Pons (tissue), 1 donor: ENCODE results near the gene YIPF2.
"Not testable (repeated sequence)": the region's sequence is repeated elsewhere in the genome, so short reads cannot be mapped to it uniquely, and the experiment has no call there.

Experiments used
- DNase-seq: peaks from one replicate; pipeline ENCODE4 v3.0.0-alpha.2; 2016; ENCODE audit warnings: low spot score

The YIPF2 gene

DNA sequence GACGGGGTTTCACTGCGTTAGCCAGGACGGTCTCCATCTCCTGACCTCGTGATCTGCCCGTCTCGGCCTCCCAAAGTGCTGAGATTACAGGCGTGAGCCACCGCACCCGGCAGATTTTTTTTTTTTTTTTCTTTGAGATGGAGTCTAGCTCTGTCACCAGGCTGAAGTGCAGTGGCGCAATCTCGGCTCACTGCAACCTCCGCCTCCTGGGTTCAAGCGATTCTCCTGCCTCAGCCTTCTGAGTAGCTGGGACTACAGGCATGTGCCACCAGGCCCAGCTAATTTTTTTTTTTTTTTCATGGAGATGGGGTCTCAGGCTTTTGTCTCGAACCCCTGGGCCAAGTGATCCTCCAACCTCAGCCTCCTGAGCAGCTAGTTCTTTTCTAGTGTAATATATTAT, 13.2 kb upstream of the YIPF2 start:
- DNase-seq, result not testable (repeated sequence)

DNA sequence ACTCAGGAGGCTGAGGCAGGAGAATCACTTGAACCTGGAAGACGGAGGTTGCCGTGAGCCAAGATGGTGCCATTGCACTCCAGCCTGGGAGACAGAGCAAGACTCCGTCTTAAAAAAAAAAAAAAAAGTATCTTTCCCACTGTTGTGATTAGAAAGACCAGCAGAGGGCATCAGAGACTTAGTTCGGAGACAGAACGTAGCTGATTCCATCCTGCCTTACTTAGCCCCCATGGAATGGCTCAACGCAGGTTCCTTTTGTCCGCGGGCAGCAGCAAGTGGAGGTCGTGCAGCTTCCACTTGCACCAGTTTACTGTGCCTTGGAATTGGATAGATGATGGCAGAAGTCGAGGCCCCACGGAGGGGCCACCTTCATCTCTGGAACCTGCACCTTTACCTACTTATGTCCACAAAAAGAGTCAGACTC, 8.2 kb upstream of the YIPF2 start:
- DNase-seq, result peak; percentile 73

DNA sequence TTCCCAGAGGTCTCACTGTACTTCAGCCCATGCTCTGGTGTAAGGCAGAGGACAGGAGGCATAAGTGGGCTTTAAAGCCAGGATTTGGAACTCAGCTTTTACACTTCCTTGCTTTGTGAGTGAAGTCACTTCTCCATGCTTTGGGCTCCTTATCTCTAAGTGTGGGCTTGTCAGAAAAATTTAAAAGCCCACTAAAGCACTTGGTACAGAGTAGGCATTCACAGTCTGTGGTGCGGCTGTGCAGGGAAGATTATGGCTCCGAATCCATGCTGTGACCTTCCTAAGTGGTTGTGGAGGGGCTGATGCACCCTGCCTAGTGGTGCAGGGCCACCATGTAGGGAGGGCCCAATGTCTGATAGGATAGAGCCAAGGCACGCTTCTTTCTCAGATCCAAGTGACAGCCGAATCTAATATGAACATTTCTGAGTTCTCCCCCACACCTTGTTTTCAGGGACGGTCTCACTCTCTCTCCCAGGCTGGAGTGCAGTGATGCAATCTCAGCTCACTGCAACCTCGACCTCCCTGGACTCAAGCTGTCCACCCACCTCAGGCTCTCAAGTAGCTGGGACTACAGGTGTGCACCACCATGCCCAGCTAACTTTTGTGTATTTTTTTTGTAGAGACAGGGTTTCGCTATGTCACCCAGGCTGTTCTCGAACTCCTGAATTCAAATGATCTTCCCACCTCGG, 7.1 kb upstream of the YIPF2 start:
- DNase-seq, result no peak

DNA sequence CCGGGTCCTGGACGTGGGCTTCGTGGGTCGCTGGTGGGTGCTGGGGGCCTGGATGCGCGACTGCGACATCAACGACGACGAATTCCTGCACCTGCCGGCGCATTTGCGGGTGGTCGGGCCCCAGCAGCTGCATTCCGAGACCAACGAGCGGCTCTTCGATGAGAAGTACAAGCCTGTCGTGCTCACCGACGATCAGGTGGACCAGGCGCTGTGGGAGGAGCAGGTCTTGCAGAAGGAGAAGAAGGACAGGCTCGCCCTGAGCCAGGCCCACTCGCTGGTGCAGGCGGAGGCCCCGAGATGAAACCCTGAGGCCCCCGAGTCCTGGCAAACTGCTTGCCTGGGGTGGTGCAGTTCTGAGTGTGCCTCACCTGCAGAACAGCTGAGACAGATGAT, 959 bp upstream of the YIPF2 start:
- no peak for DNase-seq

DNA sequence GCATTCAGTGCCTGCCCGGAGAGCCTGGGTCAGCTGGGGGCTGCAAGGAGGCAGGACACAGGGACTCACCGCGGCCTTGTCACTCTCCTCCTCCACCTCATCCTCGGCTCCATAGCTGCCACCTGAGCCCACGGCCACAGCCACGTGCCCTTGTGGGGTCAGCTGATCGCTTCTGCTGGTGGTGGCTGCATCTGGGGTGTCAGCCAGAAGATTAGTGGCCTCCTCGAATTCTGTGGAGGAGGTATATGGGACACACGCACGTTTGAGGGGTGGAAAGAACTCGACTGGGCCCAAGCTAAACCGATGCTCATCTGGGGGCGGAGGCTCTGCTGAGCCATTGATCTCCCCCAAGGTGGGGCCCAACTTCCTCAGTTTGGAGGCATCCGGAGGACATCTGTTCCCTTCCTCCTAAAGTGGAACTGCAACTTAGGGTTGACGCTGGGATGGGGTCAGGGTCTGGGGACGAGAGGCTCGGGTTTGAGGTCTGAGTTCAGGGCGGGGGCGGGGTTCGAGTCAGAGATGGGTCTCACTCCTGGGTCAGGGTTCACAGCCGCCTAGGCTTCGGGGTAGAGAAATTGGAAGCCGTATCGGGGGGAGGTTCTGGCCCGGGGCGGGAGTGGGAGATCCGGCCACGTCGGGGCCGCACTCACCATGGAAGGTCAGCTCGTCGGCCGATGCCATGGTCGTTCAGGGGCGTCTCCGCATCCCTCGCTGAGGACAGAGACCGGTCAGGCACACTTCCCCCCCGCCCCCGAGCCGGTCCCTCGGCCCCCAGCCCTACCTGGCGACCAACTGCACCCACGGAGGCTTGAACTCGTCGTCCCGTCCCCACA, 493 bp downstream of the YIPF2 start:
- no peak for DNase-seq

DNA sequence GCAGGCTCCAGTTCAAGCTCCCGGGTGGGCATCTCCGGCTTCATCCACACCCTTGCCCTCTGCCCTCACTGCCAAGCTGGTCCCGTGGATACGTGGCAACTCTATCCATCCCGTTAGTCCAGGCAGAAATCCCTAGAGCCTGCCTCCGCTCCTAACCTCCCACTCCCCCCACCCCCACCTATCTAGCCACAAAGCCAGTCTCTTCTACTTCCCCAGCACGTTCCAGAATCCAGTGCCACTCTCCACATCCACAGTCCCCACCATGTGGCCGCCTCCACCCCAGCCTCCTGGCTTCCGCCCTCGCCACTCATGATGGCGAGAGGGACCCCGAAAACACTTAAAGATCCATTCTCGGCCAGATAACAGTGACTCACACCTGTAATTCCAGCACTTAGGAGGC, 3.8 kb downstream of the YIPF2 start:
- DNase-seq, result no peak

DNA sequence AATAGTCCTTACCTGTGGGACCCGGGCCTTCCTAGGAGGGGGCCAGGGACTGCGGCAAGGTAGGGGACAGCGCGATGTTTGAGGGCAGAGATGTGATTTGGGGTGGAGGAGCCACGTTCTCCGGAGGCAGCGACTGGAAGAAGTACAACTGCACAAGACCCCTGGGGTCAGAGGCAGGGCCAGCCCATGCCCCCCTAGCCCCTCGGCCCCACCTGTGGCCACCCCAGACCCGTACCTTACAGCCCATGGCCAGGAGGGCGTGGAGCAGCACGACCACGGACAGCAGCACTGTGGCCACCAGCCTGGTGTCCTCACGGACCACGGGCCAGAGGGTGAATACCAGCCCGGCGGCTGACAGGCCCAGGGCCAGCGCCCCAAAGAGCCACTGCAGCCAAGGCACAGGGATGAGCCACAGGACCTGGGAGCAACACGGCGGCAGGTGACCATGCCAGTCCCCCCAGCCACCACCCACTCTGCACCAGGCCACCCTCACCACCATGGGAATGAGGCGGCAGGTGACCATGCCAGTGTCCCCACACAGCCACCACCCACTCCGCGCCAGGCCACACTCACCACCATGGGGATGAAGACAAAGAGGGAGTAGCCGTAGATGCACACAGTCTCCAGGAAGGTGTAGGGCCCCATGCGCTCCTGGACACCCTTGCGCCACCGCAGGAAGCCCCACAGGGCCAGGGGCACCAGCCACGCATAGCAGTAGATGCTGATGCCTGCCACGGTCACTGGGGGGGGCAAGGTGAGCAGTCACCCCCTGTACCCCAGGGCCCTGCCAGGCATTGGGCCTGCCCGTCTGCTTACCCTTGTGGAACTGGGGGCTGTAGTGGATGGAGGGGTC, 5.0 kb downstream of the YIPF2 start:
- no peak for DNase-seq

DNA sequence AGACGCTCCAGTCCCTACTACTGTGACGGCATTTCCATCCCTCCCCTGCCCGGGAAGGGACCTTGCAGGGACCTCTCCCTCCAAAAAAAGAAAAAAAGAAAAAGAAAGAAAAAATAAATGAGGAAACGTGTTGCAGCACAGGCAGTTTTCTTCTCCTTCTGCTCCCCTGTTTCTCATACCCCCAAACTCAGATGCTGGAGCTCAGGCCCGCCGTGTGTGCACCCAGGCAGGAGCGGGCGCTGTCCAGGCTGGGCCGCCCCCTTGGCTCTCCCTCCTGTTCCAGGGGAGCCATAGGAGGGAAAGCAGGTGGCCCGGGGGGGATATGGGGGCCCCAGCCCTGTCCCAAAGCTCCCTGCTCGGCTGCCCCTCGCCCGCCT, 5.8 kb downstream of the YIPF2 start:
- no peak for DNase-seq

DNA sequence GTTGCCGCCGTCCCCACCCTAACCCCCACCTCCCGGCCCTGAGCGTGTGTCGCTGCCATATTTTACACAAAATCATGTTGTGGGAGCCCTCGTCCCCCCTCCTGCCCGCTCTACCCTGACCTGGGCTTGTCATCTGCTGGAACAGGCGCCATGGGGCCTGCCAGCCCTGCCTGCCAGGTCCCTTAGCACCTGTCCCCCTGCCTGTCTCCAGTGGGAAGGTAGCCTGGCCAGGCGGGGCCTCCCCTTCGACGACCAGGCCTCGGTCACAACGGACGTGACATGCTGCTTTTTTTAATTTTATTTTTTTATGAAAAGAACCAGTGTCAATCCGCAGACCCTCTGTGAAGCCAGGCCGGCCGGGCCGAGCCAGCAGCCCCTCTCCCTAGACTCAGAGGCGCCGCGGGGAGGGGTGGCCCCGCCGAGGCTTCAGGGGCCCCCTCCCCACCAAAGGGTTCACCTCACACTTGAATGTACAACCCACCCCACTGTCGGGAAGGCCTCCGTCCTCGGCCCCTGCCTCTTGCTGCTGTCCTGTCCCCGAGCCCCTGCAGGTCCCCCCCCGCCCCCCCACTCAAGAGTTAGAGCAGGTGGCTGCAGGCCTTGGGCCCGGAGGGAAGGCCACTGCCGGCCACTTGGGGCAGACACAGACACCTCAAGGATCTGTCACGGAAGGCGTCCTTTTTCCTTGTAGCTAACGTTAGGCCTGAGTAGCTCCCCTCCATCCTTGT, 6.4 kb downstream of the YIPF2 start:
- DNase-seq, result no peak

DNA sequence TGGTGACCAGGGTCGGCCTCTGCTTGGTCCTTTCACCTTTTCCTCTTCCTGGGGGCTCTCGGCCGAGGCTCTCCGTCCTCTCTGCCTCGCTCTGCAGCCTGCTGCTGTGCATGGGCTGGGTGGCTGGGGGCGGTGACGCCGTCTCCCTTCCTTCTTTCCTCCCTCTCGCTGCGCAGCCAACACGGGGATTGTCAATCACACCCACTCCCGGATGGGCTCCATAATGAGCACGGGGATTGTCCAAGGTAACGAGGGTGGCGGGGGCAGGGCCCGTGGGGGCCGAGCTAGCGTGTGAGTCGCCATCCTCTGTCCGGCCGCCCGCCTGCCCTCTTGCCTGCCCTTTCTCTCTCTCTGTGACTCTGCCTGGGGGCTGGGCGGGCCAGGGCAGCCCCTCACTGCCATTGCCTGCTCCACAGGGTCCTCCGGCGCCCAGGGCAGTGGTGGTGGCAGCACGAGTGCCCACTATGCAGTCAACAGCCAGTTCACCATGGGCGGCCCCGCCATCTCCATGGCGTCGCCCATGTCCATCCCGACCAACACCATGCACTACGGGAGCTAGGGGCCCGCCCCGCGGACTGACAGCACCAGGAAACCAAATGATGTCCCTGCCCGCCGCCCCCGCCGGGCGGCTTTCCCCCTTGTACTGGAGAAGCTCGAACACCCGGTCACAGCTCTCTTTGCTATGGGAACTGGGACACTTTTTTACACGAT, 7.1 kb downstream of the YIPF2 start:
- DNase-seq, result no peak

DNA sequence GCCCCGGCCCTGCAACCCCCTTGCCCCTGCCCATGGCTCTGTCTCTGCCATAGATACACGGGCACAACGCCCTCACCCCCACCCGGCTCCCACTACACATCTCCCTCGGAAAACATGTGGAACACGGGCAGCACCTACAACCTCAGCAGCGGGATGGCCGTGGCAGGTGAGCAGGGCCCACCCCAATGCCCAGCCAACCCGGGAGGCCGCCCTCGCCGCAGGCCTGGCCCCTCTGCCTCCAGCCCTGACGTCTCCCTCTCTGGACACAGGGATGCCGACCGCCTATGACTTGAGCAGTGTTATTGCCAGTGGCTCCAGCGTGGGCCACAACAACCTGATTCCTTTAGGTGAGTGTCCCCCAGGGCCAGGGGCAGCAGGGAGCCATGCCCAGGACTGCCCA, 7.7 kb downstream of the YIPF2 start:
- no peak for DNase-seq

DNA sequence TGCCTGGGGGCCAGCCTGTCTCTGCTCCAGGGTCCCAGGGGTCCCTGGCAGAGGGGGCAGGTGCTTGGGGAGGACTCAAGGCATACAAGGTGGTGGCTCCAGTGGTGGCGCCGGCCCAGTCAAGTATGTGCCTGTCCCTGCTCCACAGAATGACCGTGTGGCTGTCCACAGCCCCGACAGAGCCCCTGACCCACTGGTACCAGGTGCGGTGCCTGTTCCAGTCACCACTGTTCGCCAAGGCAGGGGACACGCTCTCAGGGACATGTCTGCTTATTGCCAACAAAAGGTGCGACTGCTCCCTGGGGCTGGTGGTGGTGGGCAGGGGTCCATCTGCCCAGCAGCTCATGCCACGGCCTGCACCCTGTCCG, 8.2 kb downstream of the YIPF2 start:
- DNase-seq, result no peak

DNA sequence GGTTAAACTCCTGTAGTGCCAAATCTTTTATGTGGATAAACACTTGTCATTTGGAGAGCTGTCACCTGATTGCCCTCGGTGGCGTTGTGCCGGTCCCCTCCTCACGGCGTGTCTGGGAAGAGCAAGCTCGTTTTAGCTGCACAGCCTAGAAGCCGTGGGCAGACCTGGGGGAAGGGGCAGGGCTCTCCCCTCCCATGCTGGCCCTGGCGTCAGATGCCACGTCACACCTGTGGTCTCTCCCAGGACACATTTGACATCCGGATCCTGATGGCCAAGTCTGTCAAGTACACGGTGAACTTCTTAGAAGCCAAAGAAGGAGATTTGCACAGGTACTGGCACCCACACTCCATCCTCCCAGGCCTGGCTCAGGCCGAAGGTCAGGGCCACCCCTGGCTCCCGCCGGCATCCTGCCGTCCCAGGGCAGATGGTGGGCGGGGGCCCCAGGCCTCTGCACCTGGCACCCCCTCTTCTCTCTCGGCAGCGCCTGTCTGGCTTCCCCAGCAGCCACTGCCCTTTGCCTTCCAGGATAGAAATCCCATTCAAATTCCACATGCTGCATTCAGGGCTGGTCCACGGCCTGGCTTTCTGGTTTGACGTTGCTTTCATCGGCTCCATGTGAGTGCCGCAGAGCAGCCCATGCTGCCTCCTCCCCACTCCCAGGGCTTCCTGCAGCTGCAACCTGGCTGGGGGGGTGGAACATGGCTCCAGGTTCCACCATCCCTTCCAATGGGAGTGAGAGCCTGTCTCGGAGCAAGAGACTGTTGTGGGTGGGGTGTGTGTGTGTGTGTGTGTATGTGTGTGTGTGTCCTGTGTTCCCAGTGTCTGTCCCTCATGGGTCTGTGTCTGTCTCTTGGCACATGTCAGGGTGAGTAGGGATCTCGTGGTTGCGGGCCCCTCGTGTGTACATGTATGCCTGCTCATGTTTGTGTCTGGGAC, 8.8 kb downstream of the YIPF2 start:
- no peak for DNase-seq

DNA sequence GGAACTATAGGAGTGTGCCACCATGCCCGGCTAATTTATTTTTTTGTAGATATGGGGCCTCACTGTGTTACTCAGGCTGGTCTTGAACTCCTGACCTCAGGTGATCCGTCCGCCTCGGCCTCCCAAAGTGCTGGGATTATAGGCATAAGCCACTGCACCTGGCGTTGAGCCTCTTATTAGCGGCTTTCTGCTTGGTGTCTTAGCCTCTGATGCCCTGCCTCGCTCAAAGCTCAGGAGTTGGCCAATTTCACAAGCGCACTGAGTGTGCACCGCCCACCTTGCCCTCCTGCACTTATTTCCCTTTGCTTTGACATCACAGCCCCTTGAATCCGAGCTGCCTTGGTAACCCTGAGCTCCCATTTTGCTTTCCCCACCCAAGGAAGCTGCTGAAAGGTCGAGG, 10.1 kb downstream of the YIPF2 start:
- no peak for DNase-seq

DNA sequence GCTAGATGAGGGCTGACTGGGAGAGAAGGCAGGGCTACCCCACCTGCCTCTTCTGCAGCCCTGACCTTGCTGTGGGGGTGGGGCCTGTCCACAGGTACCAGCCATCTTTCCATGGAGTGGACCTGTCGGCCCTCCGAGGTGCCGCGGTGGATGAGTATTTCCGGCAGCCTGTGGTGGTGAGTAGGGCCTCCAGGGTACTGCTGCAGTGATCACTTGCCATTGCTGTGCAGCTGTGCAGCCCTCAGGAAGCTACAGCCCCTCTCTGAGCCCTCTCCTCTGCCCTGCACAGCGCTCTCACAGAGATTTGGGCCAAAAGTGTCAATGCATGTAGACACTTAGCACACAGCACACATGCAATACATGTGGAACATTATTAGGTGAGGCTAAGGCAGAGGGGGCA, 11.8 kb downstream of the YIPF2 start:
- no peak for DNase-seq

DNA sequence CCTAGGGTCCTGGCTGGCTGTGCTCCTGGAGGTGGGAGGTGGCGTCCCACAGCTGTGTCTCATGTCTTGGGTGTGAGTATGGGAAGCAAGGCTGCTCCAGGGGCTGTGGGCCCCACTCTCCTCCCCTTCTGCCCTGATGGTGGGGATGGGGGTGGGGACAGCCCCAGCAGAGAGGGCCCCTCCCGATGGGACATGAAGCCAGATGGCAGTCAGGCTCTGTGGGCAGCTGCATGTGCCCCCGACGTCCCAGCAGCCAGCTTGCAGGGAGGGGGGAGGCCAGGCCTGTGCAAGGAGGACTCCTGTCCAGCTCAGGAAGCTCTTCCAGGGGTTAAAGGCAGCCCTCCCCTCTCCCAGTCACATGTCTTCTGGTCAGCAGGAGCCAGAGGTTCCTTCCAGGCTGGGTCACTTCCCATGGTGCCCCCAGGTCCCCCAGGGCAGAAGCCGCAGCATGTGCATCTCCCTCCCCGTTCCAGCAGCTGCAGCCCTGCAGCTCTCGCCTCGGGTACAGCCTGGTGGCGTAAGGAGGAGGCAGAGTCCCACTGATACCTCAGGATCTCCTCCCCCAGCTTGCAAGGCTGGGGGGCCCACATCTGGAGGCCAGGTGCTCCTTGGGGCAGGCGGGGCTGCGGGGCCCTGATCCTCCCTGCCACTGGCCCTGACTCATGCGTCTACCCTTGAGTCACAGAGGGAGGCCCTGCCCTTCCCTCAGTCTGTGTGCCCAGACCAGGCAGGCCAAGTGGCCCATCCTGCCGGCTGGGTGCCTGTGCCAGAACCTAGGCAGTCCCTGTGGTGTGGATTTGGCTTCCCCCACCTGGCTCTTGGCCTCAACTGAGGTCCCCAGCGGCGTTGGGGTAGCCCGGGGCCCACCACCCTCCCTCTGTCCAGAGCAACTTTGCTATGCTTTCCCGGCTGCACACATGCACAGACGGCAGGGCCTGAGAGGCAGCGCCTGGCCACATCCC, 13.0 kb downstream of the YIPF2 start:
- no peak for DNase-seq

DNA sequence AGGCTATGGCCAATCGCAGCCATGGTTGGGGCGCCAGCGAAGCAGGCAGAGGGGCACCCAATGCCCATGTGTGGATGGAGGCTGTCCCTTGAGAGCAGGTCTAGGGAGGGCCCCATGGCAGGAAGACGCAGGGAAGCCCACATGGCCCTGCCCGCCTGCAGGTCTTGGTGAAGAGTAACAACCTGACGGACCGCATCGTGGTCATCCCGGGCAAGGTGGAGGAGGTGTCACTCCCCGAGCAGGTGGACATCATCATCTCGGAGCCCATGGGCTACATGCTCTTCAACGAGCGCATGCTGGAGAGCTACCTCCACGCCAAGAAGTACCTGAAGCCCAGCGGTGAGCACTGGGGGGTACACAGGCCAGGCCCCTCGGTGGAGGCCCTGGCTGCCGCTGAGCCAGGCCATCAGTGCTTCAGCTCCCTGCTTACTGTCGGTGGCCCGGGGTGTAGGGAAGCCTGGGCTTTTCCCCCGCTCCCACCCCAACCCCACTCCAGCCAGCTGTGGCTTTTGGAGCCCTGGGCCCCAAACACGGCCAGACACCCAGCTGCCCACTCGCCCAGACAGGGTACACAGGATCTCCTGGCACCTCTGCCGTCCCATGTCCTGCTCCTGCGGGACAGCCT, 14.6 kb downstream of the YIPF2 start:
- no peak for DNase-seq

DNA sequence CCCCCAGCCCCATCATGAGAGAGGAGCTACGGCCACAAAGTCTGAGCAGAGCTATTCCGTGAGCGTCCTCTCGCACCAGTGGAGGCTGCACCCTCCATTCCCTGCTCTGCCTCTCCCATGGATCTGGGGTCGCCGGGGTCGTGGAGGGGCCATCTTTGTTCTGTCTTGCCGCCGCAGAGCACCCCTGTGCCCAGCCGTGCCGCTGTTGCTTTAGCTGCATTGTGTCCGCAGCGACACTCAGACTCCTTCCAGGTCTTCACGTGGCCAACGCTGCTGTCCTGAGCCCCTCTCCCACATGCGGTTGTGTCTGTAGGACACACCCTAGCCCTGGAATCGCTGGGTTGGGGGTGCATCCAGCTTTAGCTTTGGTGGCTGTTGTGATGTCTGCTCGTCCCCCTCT, 15.8 kb downstream of the YIPF2 start:
- DNase-seq, result no peak
